GM10847 (cell line): ENCODE results near the gene FBXO21.

Source experiments
- POLR2A ChIP-seq: IDR thresholded peaks from 2 replicates; pipeline ENCODE4 v1.6.1; 2011; ENCODE audit not compliant: insufficient read length; ENCODE audit errors: extremely low read depth

Gene FBXO21

GRCh38 chr12:117151403-117152031, 38.8 kb downstream of the FBXO21 start:
- no peak for TF ChIP-seq POLR2A

- TF ChIP-seq POLR2A: no peak
Measured at GRCh38 chr12:117149431-117149830, 40.8 kb downstream of the FBXO21 start.

- no peak for TF ChIP-seq POLR2A
Measured at GRCh38 chr12:117148642-117149041, 41.6 kb downstream of the FBXO21 start.

GRCh38 chr12:117147639-117148038, 42.6 kb downstream of the FBXO21 start:
- no peak for TF ChIP-seq POLR2A

GRCh38 chr12:117145597-117146154, 44.6 kb downstream of the FBXO21 start:
- no peak for TF ChIP-seq POLR2A

GRCh38 chr12:117144599-117144998, 45.7 kb downstream of the FBXO21 start:
- no peak for TF ChIP-seq POLR2A

GRCh38 chr12:117143008-117143532, 47.2 kb downstream of the FBXO21 start:
- no peak for TF ChIP-seq POLR2A

- TF ChIP-seq POLR2A: no peak
Measured at GRCh38 chr12:117142094-117142493, 48.2 kb downstream of the FBXO21 start.

GRCh38 chr12:117141097-117141898, 49.0 kb downstream of the FBXO21 start:
- no peak for TF ChIP-seq POLR2A

- TF ChIP-seq POLR2A: no peak
Measured at GRCh38 chr12:117140397-117141096, 49.7 kb downstream of the FBXO21 start.

- no peak for TF ChIP-seq POLR2A
Measured at GRCh38 chr12:117139025-117139717, 51.1 kb downstream of the FBXO21 start.

GRCh38 chr12:117134721-117135120, 55.5 kb downstream of the FBXO21 start:
- no peak for TF ChIP-seq POLR2A

GRCh38 chr12:117134059-117134458, 56.2 kb downstream of the FBXO21 start:
- no peak for TF ChIP-seq POLR2A

GRCh38 chr12:117130801-117131200, 59.5 kb downstream of the FBXO21 start:
- no peak for TF ChIP-seq POLR2A

GRCh38 chr12:117129391-117129790, 60.9 kb downstream of the FBXO21 start:
- TF ChIP-seq POLR2A: no peak
